NCI-H524 treated with DMSO at 0.1 percent for 48 hours (cell line): ENCODE data around the gene SUV39H2.
A peak's percentile ranks its signal among the peaks of the same experiment; 100 is the strongest.
"Not testable (repeated sequence)": the region's sequence is repeated elsewhere in the genome, so short reads cannot be mapped to it uniquely, and the experiment has no call there.

Source experiments
- DNase-seq: peaks from one replicate; lab custom pipeline; 2025; lab: John Stamatoyannopoulos, UW

The SUV39H2 gene

GRCh38 chr10:14878266-14879123 lies at the start of gene SUV39H2:
SUV39H2 (plus strand) TSS chr10:14878866; CDS start chr10:14878889, 23 bp downstream.
- peak; percentile 1 for DNase-seq

GRCh38 chr10:14833106-14833505 lies 45.6 kb upstream of the SUV39H2 start:
- no peak for DNase-seq

- DNase-seq, result no peak
Measured at GRCh38 chr10:14836208-14836607, 42.5 kb upstream of the SUV39H2 start.

GRCh38 chr10:14837003-14837756 lies 41.5 kb upstream of the SUV39H2 start:
- DNase-seq, result no peak

- peak; percentile 58 for DNase-seq
Measured at GRCh38 chr10:14837757-14838581, 40.7 kb upstream of the SUV39H2 start, which contains the start of the genes CDNF, HSPA14 and MSANTD7. CDNF (minus strand) TSS chr10:14838037; CDS start chr10:14837946, 91 bp downstream. HSPA14 (plus strand) TSS chr10:14838306; CDS start chr10:14838403, 97 bp downstream. MSANTD7 (plus strand) TSS chr10:14838306; CDS start chr10:14842285, 3,979 bp downstream.

GRCh38 chr10:14838582-14839304 lies 39.9 kb upstream of the SUV39H2 start:
- DNase-seq, result no peak

GRCh38 chr10:14839305-14839695 lies 39.4 kb upstream of the SUV39H2 start:
- DNase-seq, result no peak

GRCh38 chr10:14840178-14840577 lies 38.5 kb upstream of the SUV39H2 start:
- no peak for DNase-seq

- DNase-seq, result no peak
Measured at GRCh38 chr10:14843327-14843988, 35.2 kb upstream of the SUV39H2 start.

- no peak for DNase-seq
Measured at GRCh38 chr10:14844948-14845347, 33.7 kb upstream of the SUV39H2 start.

GRCh38 chr10:14852236-14852635 lies 26.4 kb upstream of the SUV39H2 start:
- no peak for DNase-seq

- no peak for DNase-seq
Measured at GRCh38 chr10:14855453-14855852, 23.2 kb upstream of the SUV39H2 start.

- DNase-seq, result peak; percentile 9
Measured at GRCh38 chr10:14858338-14858960, 20.2 kb upstream of the SUV39H2 start.

- no peak for DNase-seq
Measured at GRCh38 chr10:14859043-14859442, 19.6 kb upstream of the SUV39H2 start.

GRCh38 chr10:14859775-14860174 lies 18.9 kb upstream of the SUV39H2 start:
- no peak for DNase-seq

- DNase-seq, result no peak
Measured at GRCh38 chr10:14860791-14861190, 17.9 kb upstream of the SUV39H2 start.

GRCh38 chr10:14864466-14864865 lies 14.2 kb upstream of the SUV39H2 start:
- not testable (repeated sequence) for DNase-seq

GRCh38 chr10:14864871-14865270 lies 13.8 kb upstream of the SUV39H2 start:
- not testable (repeated sequence) for DNase-seq

- no peak for DNase-seq
Measured at GRCh38 chr10:14873090-14873760, 5.4 kb upstream of the SUV39H2 start.

- DNase-seq, result no peak
Measured at GRCh38 chr10:14875941-14876340, 2.7 kb upstream of the SUV39H2 start.
